Esophagus muscularis mucosa (tissue), 3 donors: ENCODE data around the gene CCNI.

Experiments
- POLR2A ChIP-seq: fragments of 450-650 bp; IDR thresholded peaks from one replicate; pipeline ENCODE4 v1.6.1; 2017; ENCODE audit warnings: antibody characterized with exemption, moderate library complexity, mild to moderate bottlenecking, low read depth
- POLR2AphosphoS5 ChIP-seq, 2 donors: sonication (generic); formaldehyde crosslinking; IDR thresholded peaks; one replicate each; pipeline ENCODE4 v1.6.1; 2017; ENCODE audit warnings: antibody characterized with exemption in 2 of 2
- TF ChIP-seq, protein P1 (sequence below), 3 experiments: fragments of 200-600 bp in 2 of 3; fragments of 450-650 bp in 1 of 3; sonication (generic) in 2 of 3; IDR thresholded peaks; one replicate each; pipeline ENCODE4 v1.5.1; 2017 to 2019; ENCODE audit warnings: antibody characterized with exemption in 3 of 3, mild to moderate bottlenecking in 2 of 3, moderate library complexity in 1 of 3

DNA sequence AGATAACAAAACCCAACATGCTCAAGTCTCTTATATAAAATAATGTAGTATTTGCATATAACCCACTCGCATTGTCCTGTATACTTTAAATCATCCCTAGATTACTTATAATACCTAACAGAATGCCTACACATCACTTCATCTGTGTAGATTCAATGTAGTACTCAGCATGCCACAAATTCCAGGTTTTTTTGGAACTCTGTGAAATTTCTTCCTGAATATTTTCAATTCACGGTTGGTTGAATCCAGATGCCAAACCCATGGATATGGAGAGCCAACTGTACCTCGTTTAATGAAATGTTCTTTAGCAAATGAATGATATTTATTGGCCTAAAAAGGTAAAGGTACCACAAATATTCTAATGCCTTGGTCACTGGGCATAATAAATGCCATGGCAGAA, 24.8 kb downstream of the CCNI start:
- TF ChIP-seq, protein P1, sequence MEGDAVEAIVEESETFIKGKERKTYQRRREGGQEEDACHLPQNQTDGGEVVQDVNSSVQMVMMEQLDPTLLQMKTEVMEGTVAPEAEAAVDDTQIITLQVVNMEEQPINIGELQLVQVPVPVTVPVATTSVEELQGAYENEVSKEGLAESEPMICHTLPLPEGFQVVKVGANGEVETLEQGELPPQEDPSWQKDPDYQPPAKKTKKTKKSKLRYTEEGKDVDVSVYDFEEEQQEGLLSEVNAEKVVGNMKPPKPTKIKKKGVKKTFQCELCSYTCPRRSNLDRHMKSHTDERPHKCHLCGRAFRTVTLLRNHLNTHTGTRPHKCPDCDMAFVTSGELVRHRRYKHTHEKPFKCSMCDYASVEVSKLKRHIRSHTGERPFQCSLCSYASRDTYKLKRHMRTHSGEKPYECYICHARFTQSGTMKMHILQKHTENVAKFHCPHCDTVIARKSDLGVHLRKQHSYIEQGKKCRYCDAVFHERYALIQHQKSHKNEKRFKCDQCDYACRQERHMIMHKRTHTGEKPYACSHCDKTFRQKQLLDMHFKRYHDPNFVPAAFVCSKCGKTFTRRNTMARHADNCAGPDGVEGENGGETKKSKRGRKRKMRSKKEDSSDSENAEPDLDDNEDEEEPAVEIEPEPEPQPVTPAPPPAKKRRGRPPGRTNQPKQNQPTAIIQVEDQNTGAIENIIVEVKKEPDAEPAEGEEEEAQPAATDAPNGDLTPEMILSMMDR (IDR thresholded peaks at IDR 0.05) = no peak
- no peak for TF ChIP-seq POLR2AphosphoS5 (IDR thresholded peaks at IDR 0.05)
- TF ChIP-seq POLR2A = no peak
